LNCaP clone FGC (cell line): ENCODE measurements around the gene TMEM63C.

Experiments used
- DNase-seq: peaks from one replicate; pipeline ENCODE4 v3.0.0-alpha.2; 2011; ENCODE audit warnings: low read depth
- H3K4me3 ChIP-seq: 2 replicates; pipeline ENCODE4 v1.5.1; 2011; ENCODE audit warnings: mild to moderate bottlenecking, low read depth, low read length, control low read depth
- CTCF ChIP-seq: IDR thresholded peaks from 2 replicates; pipeline ENCODE4 v1.5.1; 2012; ENCODE audit warnings: mild to moderate bottlenecking; ENCODE audit not compliant: control insufficient read depth, insufficient read depth; ENCODE audit errors: extremely low read depth

TMEM63C gene

GRCh38 chr14:77175843-77176242 lies 5.8 kb upstream of the TMEM63C start:
- TF ChIP-seq CTCF, result no peak
- no peak for DNase-seq
- no peak overlapping the region for H3K4me3 ChIP-seq

- no peak for DNase-seq
- no peak overlapping the region for H3K4me3 ChIP-seq
- TF ChIP-seq CTCF, result no peak
Observed at GRCh38 chr14:77177702-77178101, 3.9 kb upstream of the TMEM63C start.

GRCh38 chr14:77178656-77179055 lies 2.9 kb upstream of the TMEM63C start:
- no peak for TF ChIP-seq CTCF
- no peak overlapping the region for H3K4me3 ChIP-seq
- no peak for DNase-seq

GRCh38 chr14:77180726-77181602 lies 634 bp upstream of the TMEM63C start:
- no peak for TF ChIP-seq CTCF
- peak overlapping the region; percentile 91 for H3K4me3 ChIP-seq
- no peak for DNase-seq

GRCh38 chr14:77183896-77184295 lies 2.3 kb downstream of the TMEM63C start:
- H3K4me3 ChIP-seq, result no peak overlapping the region
- TF ChIP-seq CTCF, result no peak
- DNase-seq, result no peak

GRCh38 chr14:77184396-77185092 lies 2.9 kb downstream of the TMEM63C start:
- no peak overlapping the region for H3K4me3 ChIP-seq
- DNase-seq, result no peak
- TF ChIP-seq CTCF, result no peak
